ENCODE results near the gene MBLAC2. TPM values are rescaled to one million over a fixed set of nuclear protein-coding genes. Genes with fewer than 3 reads are reported as not detected.

MBLAC2 gene
- polyA plus RNA-seq, 1 donor from 2014 or later, result 13.8 TPM

GRCh38 chr5:90518661-90519060 is 44.1 kb upstream of the MBLAC2 start:
- no peaks in the 10 kb centered on the region for H3K79me2 ChIP-seq (replicated peaks; ENCODE audit: insufficient read depth, low read length)
- no peaks in the 10 kb centered on the region for H3K9me3 ChIP-seq (ENCODE audit: low read length)
- no peaks in the 10 kb centered on the region for H3F3A ChIP-seq (ENCODE audit: insufficient read depth, low read length, poor library complexity, severe bottlenecking)
- no peak overlapping the region for H3K27ac ChIP-seq (ENCODE audit: low read length)
- H3K36me3 ChIP-seq (ENCODE audit: insufficient read depth, low read length), result no peaks in the 10 kb centered on the region
- TF ChIP-seq RAD21 (conservative IDR thresholded peaks at IDR 0.05), result no peak
- TF ChIP-seq CTCF (IDR thresholded peaks at IDR 0.05; ENCODE audit: poor library complexity, severe bottlenecking), result no peak
- no peak overlapping the region for H2AFZ ChIP-seq (ENCODE audit: low read depth, low read length)
- H3K27me3 ChIP-seq (ENCODE audit: insufficient read depth, low read depth, low read length), result no peaks in the 10 kb centered on the region
- H4K20me1 ChIP-seq (ENCODE audit: insufficient read depth), result no peaks in the 10 kb centered on the region
- no peaks in the 10 kb centered on the region for H3K9me2 ChIP-seq (ENCODE audit: insufficient read depth, low read length)
- H3K9ac ChIP-seq (ENCODE audit: low read length), result no peak overlapping the region
- no peak overlapping the region for H3K4me3 ChIP-seq (ENCODE audit: low read length)
- no peak overlapping the region for H3K4me2 ChIP-seq (ENCODE audit: low read length)

- Histone ChIP-seq H3K4me3 (ENCODE audit: low read length) (no peak overlapping the region), H3K36me3 (ENCODE audit: insufficient read depth, low read length) (no peaks in the 10 kb centered on the region), H3K9me3 (ENCODE audit: low read length) (no peaks in the 10 kb centered on the region), H3F3A (ENCODE audit: insufficient read depth, low read length, poor library complexity, severe bottlenecking) (no peaks in the 10 kb centered on the region), H4K20me1 (ENCODE audit: insufficient read depth) (no peaks in the 10 kb centered on the region), H3K9me2 (ENCODE audit: insufficient read depth, low read length) (no peaks in the 10 kb centered on the region), H2AFZ (ENCODE audit: low read depth, low read length) (no peak overlapping the region), H3K27ac (ENCODE audit: low read length) (no peak overlapping the region), H3K4me2 (ENCODE audit: low read length) (no peak overlapping the region), H3K9ac (ENCODE audit: low read length) (no peak overlapping the region), H3K27me3 (ENCODE audit: insufficient read depth, low read depth, low read length) (no peaks in the 10 kb centered on the region), H3K79me2 (replicated peaks; ENCODE audit: insufficient read depth, low read length) (no peaks in the 10 kb centered on the region)
- no peak for TF ChIP-seq EZH2 (IDR thresholded peaks at IDR 0.05; ENCODE audit: borderline replicate concordance, insufficient read depth, low read length, poor library complexity, severe bottlenecking)
- no peak for TF ChIP-seq RAD21 (conservative IDR thresholded peaks at IDR 0.05)
- TF ChIP-seq EP300 (conservative IDR thresholded peaks at IDR 0.05; ENCODE audit: poor library complexity, severe bottlenecking), result no peak
- TF ChIP-seq SMC3 (conservative IDR thresholded peaks at IDR 0.05; ENCODE audit: poor library complexity), result no peak
- TF ChIP-seq TAF1 (IDR thresholded peaks at IDR 0.05; ENCODE audit: low read depth), result no peak
- TF ChIP-seq CTCF (IDR thresholded peaks at IDR 0.05; ENCODE audit: poor library complexity, severe bottlenecking), result no peak
- no peak for TF ChIP-seq POLR2AphosphoS5 (IDR thresholded peaks at IDR 0.05)
- TF ChIP-seq REST (IDR thresholded peaks at IDR 0.05; ENCODE audit: borderline replicate concordance), result no peak
- no peak for TF ChIP-seq MXI1 (conservative IDR thresholded peaks at IDR 0.05; ENCODE audit: poor library complexity, severe bottlenecking)
These were observed 39.9 kb upstream of the MBLAC2 start for GRCh38 chr5:90514520-90514919.

Data from neural cell (in vitro differentiated cells).